ENCODE measurements around the gene IL22RA1. TPM values are rescaled to one million over a fixed set of nuclear protein-coding genes. Genes with fewer than 3 reads are reported as not detected.

The IL22RA1 gene
- total RNA-seq = 0.21 TPM

DNA sequence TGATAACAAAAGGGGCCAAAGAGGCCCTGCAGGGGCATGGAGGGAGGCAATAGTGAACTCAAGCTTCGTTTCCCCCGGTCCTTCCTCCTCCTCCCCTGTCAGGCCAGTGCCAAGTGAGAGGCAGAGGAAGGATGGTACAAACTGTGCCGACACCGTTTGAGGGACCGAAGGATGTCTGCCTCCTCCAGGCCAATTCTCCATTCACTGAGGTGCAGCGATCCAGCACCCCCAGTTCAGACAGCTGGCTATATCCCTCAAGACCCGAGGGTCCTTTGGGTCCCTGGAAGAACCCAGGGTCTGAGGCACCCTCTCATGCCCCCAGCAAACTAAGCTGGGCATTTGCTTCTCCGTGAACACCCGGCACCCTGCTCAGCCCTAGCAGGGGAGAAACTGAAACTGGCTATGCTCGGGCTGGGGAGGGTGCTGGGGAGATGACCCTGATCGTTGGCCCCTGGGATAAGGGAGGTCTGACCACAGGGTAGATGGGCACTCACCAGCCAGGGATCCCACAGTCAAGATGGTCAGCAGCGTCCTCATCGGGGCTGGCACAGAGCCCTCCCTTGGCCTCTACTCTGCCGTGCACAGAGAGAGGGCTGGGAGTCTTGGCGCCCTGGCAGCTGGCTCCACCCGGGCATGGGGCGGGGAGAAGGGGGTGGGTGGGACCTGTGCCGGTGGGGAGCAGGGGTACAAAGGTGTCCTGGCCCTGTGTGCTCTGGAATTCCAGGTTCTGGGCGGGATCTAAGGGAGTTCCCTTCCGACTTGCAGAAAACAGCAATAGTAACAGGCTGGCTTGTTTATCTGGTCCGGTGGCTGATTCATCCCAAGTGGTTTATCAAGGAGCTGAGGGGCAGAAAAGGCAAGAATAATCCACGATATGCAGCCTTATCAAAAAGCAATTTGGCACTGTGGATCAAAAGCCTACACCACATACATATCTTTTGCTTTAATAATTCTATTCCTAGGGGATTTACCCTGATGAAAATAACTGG is at the start of gene IL22RA1:
IL22RA1 (minus strand) TSS at position 595 of the 989 bp plus-strand sequence; CDS start at position 537, 58 bp downstream.
- DNase-seq (ENCODE audit: low spot score) = no peak

DNA sequence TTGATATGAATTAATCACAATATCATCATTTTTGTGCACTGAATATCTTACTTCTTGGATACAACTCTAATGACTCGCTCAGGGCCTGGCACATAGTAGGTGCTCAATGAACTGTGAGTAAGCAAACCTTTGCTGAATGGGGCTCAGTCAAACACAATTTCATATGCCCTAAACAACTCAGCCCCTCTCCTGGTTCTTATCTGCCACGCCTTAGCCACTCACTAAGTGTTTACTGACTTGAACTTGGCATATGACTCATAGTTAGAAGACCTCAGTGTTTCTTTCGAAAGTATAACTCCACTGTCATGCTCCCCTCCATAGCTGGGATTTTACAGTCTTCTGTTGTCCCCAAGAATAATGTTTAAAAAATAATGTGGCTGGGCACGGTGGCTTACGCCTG is 48.9 kb upstream of the IL22RA1 start:
- no peak for DNase-seq (ENCODE audit: low spot score)

GRCh38 chr1:24190983-24191461 is 48.1 kb upstream of the IL22RA1 start:
- DNase-seq (ENCODE audit: low spot score) = no peak

GRCh38 chr1:24189528-24189927 is 46.6 kb upstream of the IL22RA1 start:
- no peak for DNase-seq (ENCODE audit: low spot score)

GRCh38 chr1:24186993-24187790 is 44.3 kb upstream of the IL22RA1 start, which contains the start of gene IFNLR1:
Gene IFNLR1, minus strand, starts transcription at chr1:24187289. Its CDS starts 41 bp downstream, at chr1:24187248.
- peak; percentile 69 for DNase-seq (ENCODE audit: low spot score)

- no peak for DNase-seq (ENCODE audit: low spot score)
Measured at GRCh38 chr1:24186711-24186992, 43.7 kb upstream of the IL22RA1 start.

- no peak for DNase-seq (ENCODE audit: low spot score)
Measured at GRCh38 chr1:24186031-24186710, 43.2 kb upstream of the IL22RA1 start.

GRCh38 chr1:24185076-24185475 is 42.1 kb upstream of the IL22RA1 start:
- no peak for DNase-seq (ENCODE audit: low spot score)

GRCh38 chr1:24182061-24182460 is 39.1 kb upstream of the IL22RA1 start:
- no peak for DNase-seq (ENCODE audit: low spot score)

DNA sequence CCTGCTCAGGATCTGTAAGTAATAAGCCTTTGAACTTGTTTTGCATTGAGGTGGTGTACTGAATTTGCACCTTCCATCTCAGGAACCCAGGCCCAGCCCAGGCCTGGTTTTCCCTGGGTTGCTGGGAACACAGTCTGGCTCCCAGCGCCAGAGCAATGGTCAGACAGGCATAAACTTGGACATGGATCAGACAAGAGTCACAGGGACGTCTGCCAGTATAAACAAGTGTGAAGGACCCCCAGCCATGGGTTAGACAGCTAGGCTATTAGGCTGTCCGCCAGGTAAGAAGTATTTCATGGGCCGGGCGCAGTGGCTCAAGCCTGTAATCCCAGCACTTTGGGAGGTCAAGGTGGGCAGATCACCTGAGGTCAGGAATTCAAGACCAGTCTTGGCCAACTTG is 38.7 kb upstream of the IL22RA1 start:
- DNase-seq (ENCODE audit: low spot score) = no peak

- no peak for DNase-seq (ENCODE audit: low spot score)
Measured at GRCh38 chr1:24180676-24181075, 37.7 kb upstream of the IL22RA1 start.

GRCh38 chr1:24179251-24179840 is 36.4 kb upstream of the IL22RA1 start:
- no peak for DNase-seq (ENCODE audit: low spot score)

GRCh38 chr1:24178407-24178806 is 35.5 kb upstream of the IL22RA1 start:
- DNase-seq (ENCODE audit: low spot score) = no peak

GRCh38 chr1:24177161-24177560 is 34.2 kb upstream of the IL22RA1 start:
- DNase-seq (ENCODE audit: low spot score) = no peak

GRCh38 chr1:24175033-24175755 is 32.3 kb upstream of the IL22RA1 start:
- no peak for DNase-seq (ENCODE audit: low spot score)

DNA sequence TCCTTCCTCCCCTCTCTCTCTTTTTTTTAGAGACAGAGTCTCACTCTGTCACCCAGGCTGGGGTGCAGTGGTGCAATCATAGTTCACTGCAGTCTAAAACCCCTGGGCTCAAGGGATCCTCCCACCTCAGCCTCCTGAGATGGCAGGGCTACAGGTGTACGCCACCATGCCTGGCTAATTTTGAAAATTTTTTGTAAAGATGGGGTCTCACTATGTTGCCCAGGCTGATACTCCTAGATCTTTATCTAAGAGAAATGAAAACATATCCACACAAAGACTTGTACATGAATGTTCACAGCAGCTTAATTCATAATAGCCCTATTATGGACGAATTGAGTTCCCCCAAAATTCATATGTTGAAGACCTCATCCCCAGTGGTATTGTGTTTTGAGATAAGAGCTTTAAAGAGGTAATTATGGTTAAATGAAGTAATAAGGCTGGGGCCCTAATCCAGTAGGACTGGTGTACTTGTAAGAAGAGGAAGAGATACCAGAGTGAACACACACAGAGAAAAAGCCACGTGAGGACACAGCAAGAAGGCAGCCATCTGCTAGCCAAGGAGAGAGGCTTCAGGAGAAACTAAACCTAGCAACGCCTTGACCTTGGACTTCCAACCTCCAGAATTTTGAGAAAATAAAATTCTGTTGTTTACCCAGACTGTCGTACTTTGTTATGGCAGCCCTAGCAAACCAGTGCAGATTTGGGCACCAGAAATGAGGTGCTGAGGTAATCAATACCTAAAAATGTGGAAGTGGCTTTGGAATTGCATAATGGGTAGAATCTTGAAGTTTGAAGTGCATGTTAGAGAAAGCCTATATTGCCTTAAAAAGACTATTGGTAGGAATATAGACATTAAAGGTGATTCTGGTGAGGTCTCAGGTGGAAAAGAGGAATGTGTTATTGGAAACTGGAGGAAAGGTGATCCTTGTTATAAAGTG is 31.0 kb upstream of the IL22RA1 start:
- DNase-seq (ENCODE audit: low spot score) = no peak

GRCh38 chr1:24172598-24172997 is 29.7 kb upstream of the IL22RA1 start:
- no peak for DNase-seq (ENCODE audit: low spot score)

DNA sequence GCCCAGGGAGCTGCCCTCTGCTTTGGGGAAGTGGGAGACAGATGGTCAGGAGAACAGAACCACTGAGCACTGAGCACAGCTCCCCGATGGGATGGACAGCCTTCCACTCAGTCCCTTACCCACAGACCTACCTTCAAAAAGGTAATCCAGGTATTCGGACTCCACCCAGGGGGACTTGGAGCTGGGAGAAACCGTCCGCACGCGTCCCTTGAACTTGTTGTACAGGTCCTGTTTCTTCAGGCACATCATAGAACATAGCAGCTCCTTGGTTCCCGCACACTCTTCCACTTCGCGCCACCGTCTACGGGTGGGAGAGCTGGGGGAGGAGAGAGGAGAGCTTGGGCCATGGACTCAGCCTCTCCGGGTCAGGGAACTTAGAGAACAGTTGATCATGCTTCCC is 26.3 kb upstream of the IL22RA1 start:
- DNase-seq (ENCODE audit: low spot score) = no peak

GRCh38 chr1:24168245-24168644 is 25.3 kb upstream of the IL22RA1 start:
- no peak for DNase-seq (ENCODE audit: low spot score)

- no peak for DNase-seq (ENCODE audit: low spot score)
Measured at GRCh38 chr1:24167008-24167407, 24.1 kb upstream of the IL22RA1 start.

Data from ureter (tissue), 1 donor.